Lower leg skin (tissue), 3 donors: ENCODE measurements around the gene IBSP.

ENCODE experiments used
- POLR2A ChIP-seq, 2 donors: fragments of 450-650 bp; IDR thresholded peaks; one replicate each; pipeline ENCODE4 v1.6.1; 2016 to 2017; ENCODE audit warnings: antibody characterized with exemption in 2 of 2, mild to moderate bottlenecking in 1 of 2, moderate library complexity in 1 of 2
- TF ChIP-seq, protein P1 (sequence below), 3 donors: fragments of 450-650 bp; IDR thresholded peaks; one replicate each; pipeline ENCODE4 v1.5.1; 2016; ENCODE audit warnings: antibody characterized with exemption in 3 of 3, mild to moderate bottlenecking in 3 of 3, moderate library complexity in 2 of 3

DNA sequence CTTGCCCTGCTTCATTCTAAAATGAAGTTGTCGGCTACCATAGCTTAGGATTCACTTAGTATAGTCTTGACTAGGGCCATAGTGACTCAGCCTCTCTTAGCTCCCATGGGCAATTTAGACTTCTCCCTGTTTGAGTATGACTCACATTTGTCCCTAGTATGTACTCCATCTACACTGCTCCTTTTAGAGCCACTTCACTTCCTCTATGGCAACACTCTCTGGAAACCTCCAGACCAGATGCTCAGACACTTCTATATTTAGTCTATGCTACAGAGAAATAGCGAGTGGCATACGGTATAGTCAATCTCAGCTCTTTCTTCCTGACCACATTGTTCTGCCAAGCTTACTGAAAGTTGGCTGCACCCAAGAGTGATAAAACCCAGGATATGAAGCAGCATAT, 44.6 kb downstream of the IBSP start:
- TF ChIP-seq, protein P1, sequence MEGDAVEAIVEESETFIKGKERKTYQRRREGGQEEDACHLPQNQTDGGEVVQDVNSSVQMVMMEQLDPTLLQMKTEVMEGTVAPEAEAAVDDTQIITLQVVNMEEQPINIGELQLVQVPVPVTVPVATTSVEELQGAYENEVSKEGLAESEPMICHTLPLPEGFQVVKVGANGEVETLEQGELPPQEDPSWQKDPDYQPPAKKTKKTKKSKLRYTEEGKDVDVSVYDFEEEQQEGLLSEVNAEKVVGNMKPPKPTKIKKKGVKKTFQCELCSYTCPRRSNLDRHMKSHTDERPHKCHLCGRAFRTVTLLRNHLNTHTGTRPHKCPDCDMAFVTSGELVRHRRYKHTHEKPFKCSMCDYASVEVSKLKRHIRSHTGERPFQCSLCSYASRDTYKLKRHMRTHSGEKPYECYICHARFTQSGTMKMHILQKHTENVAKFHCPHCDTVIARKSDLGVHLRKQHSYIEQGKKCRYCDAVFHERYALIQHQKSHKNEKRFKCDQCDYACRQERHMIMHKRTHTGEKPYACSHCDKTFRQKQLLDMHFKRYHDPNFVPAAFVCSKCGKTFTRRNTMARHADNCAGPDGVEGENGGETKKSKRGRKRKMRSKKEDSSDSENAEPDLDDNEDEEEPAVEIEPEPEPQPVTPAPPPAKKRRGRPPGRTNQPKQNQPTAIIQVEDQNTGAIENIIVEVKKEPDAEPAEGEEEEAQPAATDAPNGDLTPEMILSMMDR (IDR thresholded peaks at IDR 0.05): no peak
- no peak for TF ChIP-seq POLR2A (IDR thresholded peaks at IDR 0.05)
